Measurements from ENCODE around the gene KIF26B.

- TF ChIP-seq PBX3 (IDR thresholded peaks at IDR 0.05) (no peak), POLR2A (IDR thresholded peaks at IDR 0.05; ENCODE audit: low read length) (no peak)
These were observed 529.4 kb downstream of the KIF26B start for GRCh38 chr1:245684166-245684565.

Measured in A549 (cell line).